ENCODE measurements around the gene SETD9. TPM values are rescaled to one million over a fixed set of nuclear protein-coding genes. Genes with fewer than 3 reads are reported as not detected.

The SETD9 gene
- total RNA-seq, 1 donor from 2014 or later, result 16.0 TPM

GRCh38 chr5:56898213-56898612 is 11.2 kb upstream of the SETD9 start:
- Mint-ChIP-seq H3K27me3 (ENCODE audit: unreplicated experiment) (no peaks in the 10 kb centered on the region), H3K9me3 (ENCODE audit: unreplicated experiment) (no peaks in the 10 kb centered on the region), H3K27ac (ENCODE audit: unreplicated experiment) (no peak overlapping the region), H3K4me1 (ENCODE audit: unreplicated experiment) (no peaks in the 10 kb centered on the region), H3K4me3 (ENCODE audit: unreplicated experiment) (no peak overlapping the region), H3K36me3 (ENCODE audit: low read depth, unreplicated experiment) (peaks cover 5% of the 10 kb centered on the region)
- TF ChIP-seq, protein P1, sequence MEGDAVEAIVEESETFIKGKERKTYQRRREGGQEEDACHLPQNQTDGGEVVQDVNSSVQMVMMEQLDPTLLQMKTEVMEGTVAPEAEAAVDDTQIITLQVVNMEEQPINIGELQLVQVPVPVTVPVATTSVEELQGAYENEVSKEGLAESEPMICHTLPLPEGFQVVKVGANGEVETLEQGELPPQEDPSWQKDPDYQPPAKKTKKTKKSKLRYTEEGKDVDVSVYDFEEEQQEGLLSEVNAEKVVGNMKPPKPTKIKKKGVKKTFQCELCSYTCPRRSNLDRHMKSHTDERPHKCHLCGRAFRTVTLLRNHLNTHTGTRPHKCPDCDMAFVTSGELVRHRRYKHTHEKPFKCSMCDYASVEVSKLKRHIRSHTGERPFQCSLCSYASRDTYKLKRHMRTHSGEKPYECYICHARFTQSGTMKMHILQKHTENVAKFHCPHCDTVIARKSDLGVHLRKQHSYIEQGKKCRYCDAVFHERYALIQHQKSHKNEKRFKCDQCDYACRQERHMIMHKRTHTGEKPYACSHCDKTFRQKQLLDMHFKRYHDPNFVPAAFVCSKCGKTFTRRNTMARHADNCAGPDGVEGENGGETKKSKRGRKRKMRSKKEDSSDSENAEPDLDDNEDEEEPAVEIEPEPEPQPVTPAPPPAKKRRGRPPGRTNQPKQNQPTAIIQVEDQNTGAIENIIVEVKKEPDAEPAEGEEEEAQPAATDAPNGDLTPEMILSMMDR (IDR thresholded peaks at IDR 0.05; ENCODE audit: unreplicated experiment), result no peak
- no peak for DNase-seq (ENCODE audit: low spot score)

GRCh38 chr5:56900395-56900794 is 9.0 kb upstream of the SETD9 start:
- TF ChIP-seq, protein P1 (IDR thresholded peaks at IDR 0.05; ENCODE audit: unreplicated experiment), result no peak
- Mint-ChIP-seq H3K36me3 (ENCODE audit: low read depth, unreplicated experiment) (peaks cover 5% of the 10 kb centered on the region), H3K27me3 (ENCODE audit: unreplicated experiment) (no peaks in the 10 kb centered on the region), H3K27ac (ENCODE audit: unreplicated experiment) (no peak overlapping the region), H3K4me3 (ENCODE audit: unreplicated experiment) (no peak overlapping the region), H3K4me1 (ENCODE audit: unreplicated experiment) (no peaks in the 10 kb centered on the region), H3K9me3 (ENCODE audit: unreplicated experiment) (no peaks in the 10 kb centered on the region)
- DNase-seq (ENCODE audit: low spot score), result no peak

- DNase-seq (ENCODE audit: low spot score), result peak; percentile 55
- Mint-ChIP-seq H3K4me3 (ENCODE audit: unreplicated experiment) (no peak overlapping the region), H3K36me3 (ENCODE audit: low read depth, unreplicated experiment) (peaks cover 5% of the 10 kb centered on the region), H3K9me3 (ENCODE audit: unreplicated experiment) (no peaks in the 10 kb centered on the region), H3K27me3 (ENCODE audit: unreplicated experiment) (no peaks in the 10 kb centered on the region), H3K4me1 (ENCODE audit: unreplicated experiment) (no peaks in the 10 kb centered on the region), H3K27ac (ENCODE audit: unreplicated experiment) (no peak overlapping the region)
- TF ChIP-seq, protein P1 (IDR thresholded peaks at IDR 0.05; ENCODE audit: unreplicated experiment), result peak; percentile 76
Measured at GRCh38 chr5:56900858-56901578, 8.4 kb upstream of the SETD9 start.

DNA sequence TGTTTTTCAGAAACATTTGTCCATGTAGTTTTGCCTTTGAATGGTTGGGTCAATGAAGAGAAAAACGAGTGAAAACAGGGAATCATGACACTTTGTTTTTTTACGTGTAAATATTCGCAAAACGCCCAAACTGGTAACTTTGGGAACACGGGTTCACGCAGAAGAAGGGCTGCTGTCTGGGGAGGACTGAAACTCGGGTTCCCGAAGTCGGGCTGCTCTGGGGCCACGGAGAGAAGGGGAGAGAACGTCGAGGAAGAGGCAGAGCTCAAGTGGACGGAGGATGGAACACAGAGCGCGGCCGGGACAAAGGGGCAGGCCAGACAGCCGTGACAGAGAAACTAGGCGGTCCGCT is 478 bp upstream of the SETD9 start:
- Mint-ChIP-seq H3K27me3 (ENCODE audit: unreplicated experiment) (peaks cover 7% of the 10 kb centered on the region), H3K4me1 (ENCODE audit: unreplicated experiment) (peaks cover 15% of the 10 kb centered on the region), H3K4me3 (ENCODE audit: unreplicated experiment) (peak overlapping the region; percentile 96), H3K27ac (ENCODE audit: unreplicated experiment) (peak overlapping the region; percentile 99), H3K9me3 (ENCODE audit: unreplicated experiment) (no peaks in the 10 kb centered on the region), H3K36me3 (ENCODE audit: low read depth, unreplicated experiment) (peaks cover 8% of the 10 kb centered on the region)
- DNase-seq (ENCODE audit: low spot score), result no peak
- TF ChIP-seq, protein P1 (IDR thresholded peaks at IDR 0.05; ENCODE audit: unreplicated experiment), result no peak

- peaks cover 15% of the 10 kb centered on the region for H3K4me1 Mint-ChIP-seq (ENCODE audit: unreplicated experiment)
Measured at GRCh38 chr5:56910210-56910965, 992 bp downstream of the SETD9 start.

More at GRCh38 chr5:56910210-56910965, 992 bp downstream of the SETD9 start:
- Mint-ChIP-seq H3K9me3 (ENCODE audit: unreplicated experiment) (no peaks in the 10 kb centered on the region), H3K36me3 (ENCODE audit: low read depth, unreplicated experiment) (peaks cover 8% of the 10 kb centered on the region), H3K4me3 (ENCODE audit: unreplicated experiment) (peak overlapping the region; percentile 88), H3K27me3 (ENCODE audit: unreplicated experiment) (peaks cover 7% of the 10 kb centered on the region), H3K27ac (ENCODE audit: unreplicated experiment) (peak overlapping the region; percentile 96)
- peak; percentile 52 for DNase-seq (ENCODE audit: low spot score)
- TF ChIP-seq, protein P1 (IDR thresholded peaks at IDR 0.05; ENCODE audit: unreplicated experiment), result no peak

All from endothelial cell (in vitro differentiated cells).